Measurements from ENCODE around the gene IFI16.
"Not testable (repeated sequence)": the region's sequence is repeated elsewhere in the genome, so short reads cannot be mapped to it uniquely, and the experiment has no call there.

IFI16 gene

DNA sequence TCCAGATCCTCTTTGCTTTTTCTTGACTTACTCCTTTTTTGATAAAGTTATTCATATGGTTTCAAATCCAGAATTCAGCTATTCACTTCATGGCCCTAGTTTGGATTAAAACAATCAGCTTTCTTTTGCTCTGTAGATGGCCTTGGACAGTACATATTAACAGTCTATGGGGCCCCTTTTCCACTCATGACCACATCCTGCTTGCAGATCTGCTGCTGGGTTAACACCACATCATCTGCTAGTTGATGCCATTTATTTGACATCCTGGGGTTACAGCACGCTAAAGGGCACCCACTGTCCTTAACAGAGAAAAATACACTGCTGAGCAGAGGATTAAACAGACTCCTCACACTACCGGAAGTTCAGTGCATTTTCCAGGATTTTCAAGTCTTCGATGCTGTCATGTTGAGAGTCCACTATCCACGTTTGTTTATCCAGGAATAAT is 941 bp upstream of the IFI16 start:
- DNase-seq (ENCODE audit: low spot score): peak; percentile 88

DNA sequence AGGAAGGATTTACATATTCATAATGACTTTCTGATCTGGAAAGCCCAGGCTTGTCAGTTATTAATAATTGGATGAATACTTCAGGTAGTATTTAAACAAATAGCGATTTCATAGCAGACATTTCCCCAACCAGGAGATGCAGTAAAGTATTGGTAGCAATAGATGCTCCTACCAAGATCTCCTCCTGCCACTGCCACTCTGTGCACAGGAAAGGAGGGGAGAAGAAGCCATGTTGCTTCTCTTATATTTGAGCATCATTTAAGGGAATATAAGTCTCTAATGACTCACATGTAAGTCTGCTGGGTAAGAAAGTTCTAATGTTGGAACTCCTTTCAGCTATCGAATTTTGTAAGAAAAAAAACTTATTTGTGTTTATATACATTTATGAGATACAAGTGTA is 420 bp upstream of the IFI16 start:
- DNase-seq (ENCODE audit: low spot score): peak; percentile 37

GRCh38 chr1:159010391-159010790 is 684 bp downstream of the IFI16 start:
- DNase-seq (ENCODE audit: low spot score): no peak

GRCh38 chr1:159011001-159011400 is 1.3 kb downstream of the IFI16 start:
- peak; percentile 35 for DNase-seq (ENCODE audit: low spot score)

DNA sequence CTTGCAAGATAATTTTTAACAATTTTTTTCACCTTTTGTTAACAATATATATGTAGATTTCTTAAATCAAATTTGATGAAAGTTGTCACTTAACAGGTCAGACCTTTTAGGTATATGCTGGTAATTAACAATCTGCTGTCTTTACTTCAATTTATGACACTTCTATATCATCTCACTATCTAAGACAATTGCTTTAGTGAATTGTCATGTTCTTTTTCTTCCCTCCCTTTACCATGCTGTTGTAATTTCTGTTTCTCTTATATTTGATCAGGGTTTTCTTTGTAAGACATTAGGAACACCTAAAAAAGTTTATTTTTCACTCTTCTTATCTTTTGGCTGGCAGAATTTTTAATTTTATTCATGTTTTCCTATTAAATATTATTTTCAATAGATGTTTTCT is 2.0 kb downstream of the IFI16 start:
- no peak for DNase-seq (ENCODE audit: low spot score)

DNA sequence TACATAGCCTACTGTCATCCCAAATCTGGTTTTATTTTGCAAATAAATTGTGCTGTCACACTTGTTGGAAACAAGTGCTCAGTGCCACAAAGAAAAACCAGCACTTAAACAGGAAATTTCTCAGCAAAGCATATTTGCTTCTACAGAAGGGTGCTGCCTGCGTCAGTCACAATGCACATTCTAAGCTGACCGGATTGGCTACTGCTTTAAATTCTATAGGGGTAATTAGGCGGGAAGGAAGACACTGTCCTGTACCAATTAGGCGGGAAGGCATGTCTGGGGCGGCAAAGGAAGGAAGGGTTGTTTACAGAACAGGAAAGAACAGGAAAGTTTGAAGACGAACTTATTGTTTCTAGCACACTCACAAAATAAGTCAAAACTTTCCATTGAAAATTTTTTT is 2.8 kb downstream of the IFI16 start:
- DNase-seq (ENCODE audit: low spot score): peak; percentile 90

DNA sequence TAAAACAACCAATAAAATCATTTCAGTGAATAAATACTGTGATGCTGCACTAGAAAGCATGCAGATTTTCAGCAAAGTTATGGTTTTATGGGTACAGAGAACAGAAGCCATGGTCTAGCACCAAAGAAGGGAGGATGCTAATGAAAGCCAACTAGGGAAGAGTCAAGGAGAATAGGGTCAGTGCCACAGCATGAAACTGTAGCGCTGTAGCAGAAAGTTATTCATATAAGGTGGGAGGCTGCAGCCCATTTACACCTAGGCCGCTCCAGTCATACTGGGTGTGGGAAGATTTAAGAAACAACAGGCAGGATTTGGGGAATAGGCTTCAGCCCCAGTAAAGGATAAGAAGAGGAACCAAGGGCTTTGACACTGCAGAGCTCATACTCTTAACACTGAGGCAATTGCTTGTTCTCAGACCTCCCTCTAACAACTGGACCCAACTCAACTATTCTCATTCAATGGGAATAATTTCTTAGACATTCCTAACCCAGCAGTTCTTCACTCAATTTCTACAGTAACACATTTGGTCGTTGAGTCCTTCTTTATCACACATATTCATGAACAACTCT is 4.4 kb downstream of the IFI16 start:
- DNase-seq (ENCODE audit: low spot score): peak; percentile 32

DNA sequence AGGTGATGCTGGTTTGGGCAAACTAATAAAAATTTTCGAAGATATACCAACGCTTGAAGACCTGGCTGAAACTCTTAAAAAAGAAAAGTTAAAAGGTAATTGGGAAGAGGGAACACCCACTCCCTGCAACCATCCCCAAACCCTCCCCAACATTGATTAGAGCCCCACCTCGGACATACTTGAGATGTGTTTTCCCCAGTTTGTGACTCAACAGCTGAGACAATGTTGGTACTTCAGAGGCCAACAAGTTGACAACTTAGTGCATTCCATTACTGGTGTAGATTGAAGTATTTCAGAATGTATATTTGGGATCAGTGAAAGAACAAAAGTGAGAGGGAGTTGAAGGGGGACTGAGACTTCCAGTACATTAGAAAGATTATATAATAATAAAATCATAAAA is 5.1 kb downstream of the IFI16 start:
- DNase-seq (ENCODE audit: low spot score): peak; percentile 52

GRCh38 chr1:159015440-159015909 is 5.8 kb downstream of the IFI16 start:
- peak; percentile 91 for DNase-seq (ENCODE audit: low spot score)

DNA sequence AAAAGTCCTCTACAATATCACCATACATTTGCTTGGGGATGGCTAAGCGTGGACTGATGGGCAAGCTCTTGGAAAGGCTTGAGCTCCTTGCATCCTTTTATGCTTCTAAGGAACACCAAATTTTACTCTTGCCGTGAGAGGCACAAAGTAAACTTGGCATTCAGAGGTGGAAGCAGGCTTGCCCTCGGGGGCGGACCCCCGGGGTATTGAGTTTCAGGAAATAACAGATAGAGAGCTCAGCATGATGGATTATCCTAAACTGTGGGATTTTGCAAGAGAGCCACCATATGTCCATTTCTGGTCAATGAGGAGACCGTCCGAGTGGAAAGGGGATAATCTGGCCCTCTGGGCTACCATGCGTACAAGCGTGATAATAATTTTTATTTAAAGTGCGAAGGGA is 14.0 kb downstream of the IFI16 start:
- DNase-seq (ENCODE audit: low spot score): no peak

DNA sequence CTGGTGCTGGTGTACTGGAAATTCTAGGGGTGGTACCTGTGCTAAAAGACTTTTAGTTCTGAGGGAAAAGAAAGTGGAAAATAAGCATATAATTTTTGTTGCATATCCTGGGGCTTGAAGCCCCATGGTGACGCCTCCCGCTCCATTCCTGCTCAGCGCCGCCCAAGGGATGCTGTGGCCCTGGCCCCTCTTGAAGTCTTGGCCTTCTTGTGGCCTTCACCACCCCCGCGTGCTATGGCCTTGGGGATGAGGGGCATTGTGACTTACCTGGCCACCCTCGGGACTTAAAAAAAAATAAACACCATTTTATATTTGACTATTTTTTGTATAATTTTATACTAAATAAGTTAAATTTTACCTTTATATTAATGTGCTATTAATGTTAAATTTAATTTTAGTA is 15.3 kb downstream of the IFI16 start:
- no peak for DNase-seq (ENCODE audit: low spot score)

GRCh38 chr1:159026841-159027240 is 17.1 kb downstream of the IFI16 start:
- DNase-seq (ENCODE audit: low spot score): not testable (repeated sequence)

DNA sequence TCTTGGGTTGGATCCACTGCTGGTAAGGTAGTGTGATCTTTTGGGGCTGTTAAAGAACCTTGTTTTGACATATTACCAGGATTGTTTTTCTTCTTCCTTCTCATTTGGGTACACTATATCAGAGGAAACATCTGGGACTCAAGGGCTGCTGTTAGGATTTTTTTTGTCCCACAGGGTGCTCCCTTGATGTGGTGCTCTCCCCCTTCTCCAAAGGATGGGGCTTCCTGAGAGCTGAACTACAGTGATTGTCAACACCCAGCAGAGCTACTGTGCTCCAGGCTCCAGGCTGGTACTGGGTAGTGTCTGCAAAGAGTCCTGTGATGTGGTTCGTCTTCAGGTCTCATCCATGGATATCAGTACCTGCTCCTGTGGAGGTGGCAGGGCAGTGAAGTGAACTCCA is 20.6 kb downstream of the IFI16 start:
- no peak for DNase-seq (ENCODE audit: low spot score)

- DNase-seq (ENCODE audit: low spot score): no peak
These were observed 21.3 kb downstream of the IFI16 start for GRCh38 chr1:159030877-159031447.

GRCh38 chr1:159040206-159040605 is 30.5 kb downstream of the IFI16 start:
- no peak for DNase-seq (ENCODE audit: low spot score)

GRCh38 chr1:159040893-159041724 is 31.4 kb downstream of the IFI16 start:
- no peak for DNase-seq (ENCODE audit: low spot score)

GRCh38 chr1:159046486-159046885 is 36.8 kb downstream of the IFI16 start:
- DNase-seq (ENCODE audit: low spot score): peak; percentile 16

DNA sequence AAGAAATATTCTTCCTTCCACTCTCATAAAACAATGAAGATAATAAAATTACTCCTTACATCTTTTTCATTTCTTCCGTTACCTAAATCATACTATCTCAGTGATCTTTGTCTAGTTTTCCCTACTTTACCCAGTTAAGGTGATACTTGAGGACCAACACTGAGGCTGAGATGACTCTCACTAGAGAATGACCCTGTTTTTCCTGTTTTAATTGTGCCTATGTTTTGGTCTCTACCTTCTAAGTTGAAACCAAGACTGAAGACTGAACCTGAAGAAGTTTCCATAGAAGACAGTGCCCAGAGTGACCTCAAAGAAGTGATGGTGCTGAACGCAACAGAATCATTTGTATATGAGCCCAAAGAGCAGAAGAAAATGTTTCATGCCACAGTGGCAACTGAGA is 41.7 kb downstream of the IFI16 start:
- DNase-seq (ENCODE audit: low spot score): no peak

- DNase-seq (ENCODE audit: low spot score): no peak
These were observed 44.7 kb downstream of the IFI16 start for GRCh38 chr1:159054427-159054826.

- no peak for DNase-seq (ENCODE audit: low spot score)
These were observed 45.5 kb downstream of the IFI16 start for GRCh38 chr1:159055181-159055641.

- DNase-seq (ENCODE audit: low spot score): no peak
These were observed 46.5 kb downstream of the IFI16 start for GRCh38 chr1:159056069-159056698.

- no peak for DNase-seq (ENCODE audit: low spot score)
These were observed 49.0 kb downstream of the IFI16 start for GRCh38 chr1:159058751-159059150.

- DNase-seq (ENCODE audit: low spot score): no peak
These were observed 55.4 kb downstream of the IFI16 start for GRCh38 chr1:159065106-159065505.
